Omental fat pad (tissue), 4 donors: ENCODE data around the gene NFIA. TPM values are rescaled to one million over a fixed set of nuclear protein-coding genes. Genes with fewer than 3 reads are reported as not detected.
A peak's percentile ranks its signal among the peaks of the same experiment; 100 is the strongest.

Experiments used
- ATAC-seq: fragments of 150-250 bp; one replicate; pipeline ENCODE4 v1.9.1; 2016; ENCODE audit warnings: mild to moderate bottlenecking, moderate library complexity; ENCODE audit not compliant: low FRiP score
- DNase-seq: peaks from one replicate; pipeline ENCODE4 v3.0.0-alpha.2; 2019; ENCODE audit warnings: low spot score
- total RNA-seq, 4 donors: library from RNA; depleted of rRNA; stranded (reverse); fragments of >200 nt; gene quantifications; one replicate each; pipeline ENCODE4 v1.1.0, GENCODE V29; 2016
- TF ChIP-seq, protein P1 (sequence below), 3 donors: fragments of 450-650 bp; IDR thresholded peaks; one replicate each; pipeline ENCODE4 v1.5.1; 2016 to 2017; ENCODE audit warnings: antibody characterized with exemption in 3 of 3, mild to moderate bottlenecking in 3 of 3, moderate library complexity in 2 of 3

NFIA gene
- total RNA-seq, 4 donors from 2014 or later = 61.1 to 159 (median 77.5) TPM

DNA sequence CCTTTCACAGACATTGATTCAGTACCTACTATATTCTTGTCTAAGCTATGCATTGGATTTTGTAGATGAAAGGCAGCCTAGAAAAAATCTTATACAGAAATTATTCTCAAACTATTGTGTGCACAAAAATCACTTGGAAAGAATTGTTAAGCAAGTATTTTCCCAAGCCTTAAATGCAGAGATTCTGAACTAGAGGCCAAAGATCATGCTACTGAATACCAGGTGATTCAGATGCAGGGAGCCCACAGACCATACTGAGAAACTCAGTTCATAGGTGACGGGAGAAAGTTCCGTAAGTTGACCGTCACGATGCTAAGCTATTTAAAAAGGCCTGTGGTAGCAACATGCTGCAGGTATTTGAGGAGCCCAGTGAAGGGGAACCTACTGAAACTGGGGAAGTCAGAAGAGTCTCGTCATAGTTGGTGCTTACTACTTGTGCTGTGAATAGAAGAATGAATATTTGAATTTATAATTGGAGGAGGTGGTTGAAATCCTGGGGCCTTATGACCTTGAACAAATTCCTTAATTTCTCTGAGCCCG, 150.8 kb downstream of the NFIA start:
- TF ChIP-seq, protein P1, sequence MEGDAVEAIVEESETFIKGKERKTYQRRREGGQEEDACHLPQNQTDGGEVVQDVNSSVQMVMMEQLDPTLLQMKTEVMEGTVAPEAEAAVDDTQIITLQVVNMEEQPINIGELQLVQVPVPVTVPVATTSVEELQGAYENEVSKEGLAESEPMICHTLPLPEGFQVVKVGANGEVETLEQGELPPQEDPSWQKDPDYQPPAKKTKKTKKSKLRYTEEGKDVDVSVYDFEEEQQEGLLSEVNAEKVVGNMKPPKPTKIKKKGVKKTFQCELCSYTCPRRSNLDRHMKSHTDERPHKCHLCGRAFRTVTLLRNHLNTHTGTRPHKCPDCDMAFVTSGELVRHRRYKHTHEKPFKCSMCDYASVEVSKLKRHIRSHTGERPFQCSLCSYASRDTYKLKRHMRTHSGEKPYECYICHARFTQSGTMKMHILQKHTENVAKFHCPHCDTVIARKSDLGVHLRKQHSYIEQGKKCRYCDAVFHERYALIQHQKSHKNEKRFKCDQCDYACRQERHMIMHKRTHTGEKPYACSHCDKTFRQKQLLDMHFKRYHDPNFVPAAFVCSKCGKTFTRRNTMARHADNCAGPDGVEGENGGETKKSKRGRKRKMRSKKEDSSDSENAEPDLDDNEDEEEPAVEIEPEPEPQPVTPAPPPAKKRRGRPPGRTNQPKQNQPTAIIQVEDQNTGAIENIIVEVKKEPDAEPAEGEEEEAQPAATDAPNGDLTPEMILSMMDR (IDR thresholded peaks at IDR 0.05) = no peak
- DNase-seq = no peak
- no peak for ATAC-seq

DNA sequence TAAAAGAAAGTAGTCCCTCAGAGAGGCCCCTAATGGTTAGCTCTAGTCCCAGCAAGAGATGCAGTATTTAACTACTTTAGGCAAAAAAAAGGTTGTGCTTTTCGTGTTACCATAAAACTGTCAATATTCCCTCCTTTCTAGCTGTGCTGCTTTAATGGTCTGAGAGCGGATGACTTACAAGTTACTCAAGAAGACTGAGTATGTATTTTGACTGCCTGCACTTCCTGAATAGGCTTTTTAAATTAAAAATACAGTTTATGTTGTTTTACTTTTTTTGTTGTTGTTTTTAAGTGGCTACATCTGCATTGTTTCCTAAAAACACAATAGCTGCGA, 152.2 kb downstream of the NFIA start:
- TF ChIP-seq, protein P1 (IDR thresholded peaks at IDR 0.05) = no peak
- DNase-seq = no peak
- no peak for ATAC-seq

DNA sequence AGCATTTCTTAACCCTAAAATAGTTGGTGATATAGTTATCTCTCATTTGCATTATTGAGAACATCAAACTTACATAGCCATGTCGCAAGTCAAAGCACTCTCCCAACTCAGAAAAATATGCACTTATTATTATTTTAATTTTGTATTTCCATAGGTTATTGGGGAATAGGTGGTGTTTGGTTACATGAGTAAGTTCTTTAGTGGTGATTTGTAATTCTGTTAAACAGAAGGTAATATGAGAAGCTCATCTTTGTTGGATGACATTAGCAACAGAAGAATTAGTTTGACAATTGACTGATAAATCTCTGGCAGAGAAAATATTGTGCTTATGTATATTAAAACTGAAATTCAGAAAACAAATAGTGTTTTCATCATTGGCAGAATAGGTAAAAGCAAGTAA, 154.8 kb downstream of the NFIA start:
- no peak for ATAC-seq
- TF ChIP-seq, protein P1 (IDR thresholded peaks at IDR 0.05) = no peak
- no peak for DNase-seq

DNA sequence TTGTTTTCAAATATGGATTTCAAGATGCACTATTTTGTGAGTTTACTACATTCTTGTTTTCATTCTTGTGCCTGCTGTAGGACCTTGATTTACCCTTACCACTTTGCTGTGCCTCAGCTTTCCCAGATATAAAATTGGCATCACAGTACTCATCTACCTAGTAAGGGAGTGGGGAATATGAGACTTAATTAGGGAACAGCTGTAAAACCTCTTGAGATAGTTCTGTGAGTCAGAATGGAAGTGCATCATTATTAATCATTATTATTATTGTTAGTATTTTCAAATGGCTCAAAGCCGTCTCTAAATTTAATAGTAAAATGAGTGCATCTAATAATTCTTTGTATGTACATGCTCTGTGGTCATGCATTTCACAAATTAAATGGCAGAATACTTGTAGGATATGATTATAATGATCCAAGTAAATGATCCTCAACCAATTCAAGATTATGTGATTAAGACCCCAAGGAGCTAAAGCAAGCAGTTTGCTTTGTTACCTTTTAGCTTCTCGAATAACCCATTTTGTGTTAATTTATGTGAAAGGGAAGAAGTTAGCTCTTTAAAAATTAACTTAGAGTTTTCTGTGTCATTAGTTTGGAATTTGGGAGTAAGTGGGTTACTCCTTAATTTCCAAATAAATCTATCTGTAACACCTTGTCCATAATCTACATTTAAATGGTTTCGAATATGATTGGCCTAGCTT, 155.4 kb downstream of the NFIA start:
- no peak for ATAC-seq
- DNase-seq = no peak
- TF ChIP-seq, protein P1 (IDR thresholded peaks at IDR 0.05) = no peak

DNA sequence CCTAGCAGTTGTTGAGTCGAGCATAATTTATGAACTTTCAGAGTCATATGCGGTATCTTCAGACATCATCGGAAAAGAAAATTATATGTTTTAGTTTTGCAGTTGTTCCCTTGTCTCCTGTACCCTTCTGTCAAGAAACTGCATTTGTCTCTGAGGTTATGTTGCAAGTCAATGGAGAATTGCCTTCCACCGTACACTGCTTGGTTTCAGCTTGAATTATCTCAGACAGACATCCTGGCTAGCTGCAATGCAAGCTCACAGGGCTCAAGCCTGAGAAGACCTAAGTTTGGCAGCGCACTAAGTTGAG, 156.0 kb downstream of the NFIA start:
- peak; percentile 67 for ATAC-seq
- TF ChIP-seq, protein P1 (IDR thresholded peaks at IDR 0.05) = no peak
- DNase-seq = no peak

DNA sequence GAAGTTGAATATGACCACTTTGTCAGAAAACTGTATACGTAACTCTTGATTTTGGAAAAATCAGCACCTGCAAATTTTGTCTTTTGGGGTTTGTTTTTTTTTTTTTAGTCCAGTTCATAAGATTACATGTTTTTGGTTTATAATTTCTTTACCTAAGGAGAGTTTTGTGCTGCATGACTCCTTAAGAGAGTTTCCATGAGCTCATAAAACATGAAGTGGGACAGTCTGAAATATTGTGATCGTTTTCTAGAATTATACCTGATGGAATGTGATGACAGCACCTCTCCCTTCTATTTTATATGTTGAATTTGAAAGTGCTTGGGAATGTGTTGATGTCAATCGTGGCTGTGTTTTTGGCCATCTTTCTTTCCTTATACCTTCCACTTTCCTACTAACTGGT, 158.5 kb downstream of the NFIA start:
- no peak for ATAC-seq
- TF ChIP-seq, protein P1 (IDR thresholded peaks at IDR 0.05) = no peak

DNA sequence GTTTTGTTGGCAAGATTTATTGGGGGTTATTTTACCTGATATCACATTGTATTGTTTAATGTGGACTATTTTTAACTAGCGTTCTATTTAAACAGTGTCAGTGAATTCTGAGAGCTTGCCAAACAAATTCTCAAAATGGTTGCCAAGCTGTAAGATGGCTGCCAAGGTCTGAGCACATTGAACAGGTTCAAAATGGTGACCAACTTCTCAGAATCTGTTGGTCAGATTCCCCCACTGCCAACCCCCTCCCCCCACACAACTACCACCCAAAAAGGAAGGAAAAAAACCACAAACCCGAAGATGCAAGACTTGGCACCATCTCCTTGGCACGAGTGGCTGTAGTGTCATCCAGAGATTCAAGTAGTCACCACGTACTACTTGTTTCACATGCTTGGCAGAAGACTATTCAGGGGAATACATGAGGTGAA, 159.1 kb downstream of the NFIA start:
- no peak for ATAC-seq
- no peak for DNase-seq
- TF ChIP-seq, protein P1 (IDR thresholded peaks at IDR 0.05) = no peak

More for the DNA sequence above, 158.5 kb downstream of the NFIA start:
- DNase-seq = no peak
